GM18505 (cell line): ENCODE results near the gene GMEB2.
"Not testable (repeated sequence)": the region's sequence is repeated elsewhere in the genome, so short reads cannot be mapped to it uniquely, and the experiment has no call there.

Experiments
- ATAC-seq: cut with Tn5 transposase; IDR thresholded peaks from one replicate; pipeline ENCODE4 v1.9.1; 2021; ENCODE audit not compliant: unreplicated experiment
- POLR2A ChIP-seq: IDR thresholded peaks from 4 replicates; pipeline ENCODE4 v1.6.1; 2011; ENCODE audit warnings: borderline replicate concordance; ENCODE audit not compliant: insufficient read depth, insufficient read length; ENCODE audit errors: extremely low read depth

Gene GMEB2

GRCh38 chr20:63639093-63639975 lies 12.4 kb upstream of the GMEB2 start:
- peak; percentile 53 for TF ChIP-seq POLR2A
- no peak for ATAC-seq

DNA sequence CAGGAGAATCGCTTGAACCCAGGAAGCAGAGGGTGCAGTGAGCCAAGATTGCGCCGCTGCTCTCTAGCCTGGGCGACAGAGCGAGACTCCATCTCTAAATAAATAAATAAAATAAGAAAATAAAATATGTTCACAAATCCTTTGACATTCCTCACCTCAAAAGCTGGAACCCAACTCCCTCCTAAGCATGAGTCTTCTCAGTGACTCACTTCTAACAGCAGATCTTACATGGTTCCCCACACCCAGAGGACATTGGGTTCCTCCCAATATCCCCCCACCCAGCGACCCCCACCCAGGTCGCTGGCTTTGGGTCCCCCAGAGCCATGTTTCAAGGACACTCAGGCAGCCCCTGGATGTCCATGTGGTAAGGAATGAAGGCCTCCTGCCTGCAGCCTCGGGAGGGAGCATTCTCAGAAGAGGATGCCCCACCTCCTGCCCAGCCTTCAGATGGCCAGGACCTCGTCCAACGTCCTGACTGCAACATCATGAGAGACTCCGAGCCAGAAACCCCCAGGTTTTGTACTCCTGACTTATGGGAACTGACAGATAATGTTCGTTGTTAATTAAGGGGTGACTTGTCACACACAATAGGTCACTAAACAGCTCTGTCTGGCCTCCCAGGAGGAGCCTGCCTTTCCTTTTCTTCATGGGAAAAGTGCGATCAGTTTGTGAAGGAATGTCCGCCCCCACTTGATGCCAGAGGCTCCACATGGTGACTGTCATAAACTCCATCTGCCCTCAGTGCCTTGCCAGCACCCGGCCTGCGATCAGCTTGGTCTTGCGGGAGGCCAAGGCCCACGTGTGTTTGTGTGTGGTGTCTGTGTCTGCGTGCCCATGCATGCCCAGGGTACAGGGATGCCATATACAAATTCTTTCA lies 10.1 kb upstream of the GMEB2 start:
- no peak for TF ChIP-seq POLR2A
- no peak for ATAC-seq

DNA sequence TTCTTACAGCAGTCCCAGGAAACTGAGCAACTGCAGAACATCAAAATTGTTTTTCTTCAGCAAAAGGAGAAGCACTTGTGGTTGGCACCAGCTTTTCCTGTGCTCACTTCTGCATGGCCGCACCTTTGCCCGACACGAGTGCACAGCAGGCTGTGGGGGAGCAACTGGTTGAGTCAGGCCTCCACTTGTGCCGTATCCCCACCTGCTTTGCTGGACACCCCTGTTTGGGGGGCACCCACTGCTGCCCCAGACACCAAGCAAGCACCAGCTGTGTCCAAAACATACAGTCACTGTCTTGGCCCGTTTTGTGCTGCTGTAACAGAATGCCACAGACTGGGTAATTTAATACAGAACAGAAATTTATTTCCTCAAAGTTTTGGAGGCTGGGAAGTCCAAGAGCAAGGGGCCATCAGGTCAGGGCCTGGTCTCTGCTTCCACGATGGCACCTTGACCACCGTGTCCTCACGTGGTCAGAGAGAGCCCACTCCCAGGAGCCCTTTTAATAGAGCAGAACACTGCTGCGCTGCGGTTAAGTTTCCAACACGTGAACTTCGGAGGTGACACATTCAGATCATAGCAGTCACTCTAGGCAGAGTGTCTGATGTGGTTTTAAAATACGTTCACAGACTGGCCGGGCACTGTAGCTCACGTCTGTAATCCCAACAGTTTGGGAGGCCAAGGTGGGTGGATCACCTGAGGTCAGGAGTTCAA lies 8.7 kb upstream of the GMEB2 start:
- ATAC-seq, result no peak
- no peak for TF ChIP-seq POLR2A

DNA sequence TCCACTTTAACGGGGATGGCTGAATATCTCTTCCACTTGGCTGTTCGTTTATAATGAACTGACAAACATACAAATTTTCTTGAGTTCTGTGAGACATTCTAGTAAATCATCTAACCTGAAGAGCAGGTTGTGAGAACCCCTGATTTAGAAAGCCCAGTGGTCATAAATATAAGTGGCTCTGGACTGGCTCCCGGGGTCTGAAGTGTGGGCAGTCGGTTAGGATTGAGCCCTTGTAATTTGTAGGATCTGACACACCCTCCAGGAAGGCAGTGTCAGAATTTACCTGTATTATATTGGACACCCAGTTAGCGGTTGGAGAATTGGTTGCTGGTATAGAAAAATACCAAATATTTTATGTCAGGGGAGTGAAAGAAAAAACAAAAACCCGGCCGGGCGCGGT lies 6.8 kb upstream of the GMEB2 start:
- ATAC-seq, result no peak
- TF ChIP-seq POLR2A, result no peak

- ATAC-seq, result not testable (repeated sequence)
Observed at GRCh38 chr20:63631426-63631825, 4.5 kb upstream of the GMEB2 start.

DNA sequence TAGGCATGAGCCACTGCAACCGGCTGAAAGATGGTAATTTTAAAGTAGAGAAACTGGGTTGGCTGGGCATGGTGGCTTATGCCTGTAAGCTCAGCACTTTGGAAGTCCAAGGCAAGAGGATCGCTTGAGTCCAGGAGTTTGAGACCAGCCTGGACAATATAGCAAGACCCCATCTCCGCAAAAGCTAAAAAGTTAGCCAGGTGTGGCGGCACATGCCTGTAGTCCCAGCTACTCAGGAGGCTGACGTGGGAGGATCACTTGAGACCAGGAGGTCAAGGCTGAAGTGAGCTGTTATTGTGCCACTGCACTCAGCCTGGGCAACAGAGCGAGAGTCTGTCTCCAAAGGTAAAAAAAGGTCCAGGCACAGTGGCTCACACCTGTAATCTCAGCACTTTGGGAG lies 4.1 kb upstream of the GMEB2 start:
- not testable (repeated sequence) for ATAC-seq

DNA sequence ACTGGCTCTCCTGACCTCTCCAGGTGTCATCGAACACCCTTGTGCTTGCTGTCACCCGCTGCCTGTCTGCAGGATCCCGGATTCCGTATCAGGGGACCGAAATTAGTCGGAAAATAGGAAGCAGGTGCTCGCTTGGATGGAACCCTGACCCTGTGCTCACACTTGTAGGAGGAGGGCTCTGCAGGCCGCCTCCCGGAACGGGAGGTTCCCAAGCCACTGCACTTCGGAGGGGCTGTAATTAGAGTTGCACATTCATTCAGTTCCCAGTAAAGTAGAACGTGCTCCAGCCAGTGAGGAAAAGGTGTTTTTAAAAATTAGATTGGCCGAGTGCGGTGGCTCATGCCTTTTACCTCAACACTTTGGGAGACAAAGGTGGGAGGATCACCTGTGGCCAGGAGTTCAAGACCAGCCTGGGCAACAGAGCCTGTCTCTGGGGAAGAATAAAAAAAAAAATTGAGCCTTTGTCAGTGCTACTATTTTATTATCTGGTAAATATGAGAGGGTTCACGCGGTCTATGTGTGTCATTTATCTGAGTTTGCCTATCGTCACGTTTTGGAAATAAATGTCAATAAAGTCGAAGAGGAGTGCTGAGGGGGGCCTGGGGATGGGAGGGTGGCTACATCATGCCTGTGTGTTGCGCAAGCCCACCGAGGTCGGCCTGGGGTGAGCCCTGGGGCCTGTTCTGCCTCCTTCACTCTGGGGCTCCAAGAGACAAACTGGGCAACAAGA lies 1.5 kb upstream of the GMEB2 start:
- no peak for TF ChIP-seq POLR2A
- ATAC-seq, result no peak

DNA sequence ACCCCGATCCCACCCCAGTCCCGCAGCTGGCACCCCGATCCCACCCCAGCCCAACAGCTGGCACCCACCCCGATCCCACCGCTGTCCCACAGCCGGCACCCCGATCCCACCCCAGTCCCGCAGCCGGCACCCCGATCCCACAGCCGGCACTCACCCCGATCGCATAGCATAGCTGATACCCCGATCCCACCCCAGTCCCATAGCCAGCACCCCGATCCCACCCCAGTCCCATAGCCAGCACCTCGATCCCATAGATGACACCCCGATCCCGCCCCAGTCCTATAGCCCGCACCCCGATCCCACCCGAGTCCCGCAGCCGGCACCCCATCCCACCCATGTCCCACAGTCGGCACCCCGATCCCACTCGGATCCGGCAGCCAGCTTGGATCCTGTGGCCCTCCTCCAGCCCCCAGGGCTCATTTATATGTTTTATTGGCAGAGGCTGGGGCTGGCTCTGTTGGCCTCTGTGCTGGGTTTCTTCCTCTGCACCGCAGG lies 897 bp upstream of the GMEB2 start:
- ATAC-seq, result no peak
- no peak for TF ChIP-seq POLR2A

GRCh38 chr20:63627129-63627750 lies 339 bp upstream of the GMEB2 start:
- peak; percentile 74 for ATAC-seq
- TF ChIP-seq POLR2A, result peak; percentile 91

- peak; percentile 61 for TF ChIP-seq POLR2A
- ATAC-seq, result no peak
Observed at GRCh38 chr20:63625771-63626423, 1.0 kb downstream of the GMEB2 start.

- TF ChIP-seq POLR2A, result no peak
- ATAC-seq, result no peak
Observed at GRCh38 chr20:63624486-63624885, 2.4 kb downstream of the GMEB2 start.

DNA sequence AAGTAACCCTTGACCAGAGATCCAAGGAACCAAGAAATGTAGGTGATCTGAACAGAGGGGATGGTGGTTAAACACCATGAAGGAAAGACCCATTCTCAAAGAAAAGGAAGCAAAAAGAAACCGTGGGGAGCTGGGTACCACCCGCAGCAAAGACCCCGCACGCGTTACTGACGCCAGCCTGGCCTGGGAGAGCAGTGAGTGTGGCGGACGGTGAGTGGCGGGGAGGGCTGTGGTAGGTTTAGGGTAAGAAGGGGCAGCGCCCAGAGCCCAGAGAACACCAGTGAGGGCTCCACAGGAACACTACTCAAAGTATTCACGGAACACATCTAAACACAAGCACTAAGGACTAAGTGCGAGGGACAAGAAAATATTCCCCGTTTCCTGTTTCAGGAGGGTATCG lies 4.2 kb downstream of the GMEB2 start:
- no peak for TF ChIP-seq POLR2A
- no peak for ATAC-seq
